ENCODE measurements around the gene SBNO2. TPM values are rescaled to one million over a fixed set of nuclear protein-coding genes. Genes with fewer than 3 reads are reported as not detected.

The SBNO2 gene
- total RNA-seq, 1 experiment from 2014 or later, result 46.3 TPM

GRCh38 chr19:1125601-1126467 is 48.2 kb downstream of the SBNO2 start:
- H4K8ac ChIP-seq (replicated peaks; ENCODE audit: insufficient read length, low read depth, low read length), result no peak overlapping the region
- H3K9ac ChIP-seq (ENCODE audit: extremely low read depth, insufficient read length, low read length), result no peak overlapping the region

More at GRCh38 chr19:1125601-1126467, 48.2 kb downstream of the SBNO2 start:
- H2BK12ac ChIP-seq (ENCODE audit: insufficient read length, low read depth, low read length), result no peak overlapping the region
- H3K27ac ChIP-seq (ENCODE audit: insufficient read length, low read depth, low read length), result no peak overlapping the region
- no peak overlapping the region for H2BK20ac ChIP-seq (ENCODE audit: low read depth, low read length, poor library complexity, severe bottlenecking)
- no peak for TF ChIP-seq CTCF (conservative IDR thresholded peaks at IDR 0.05)
- Mint-ChIP-seq H3K36me3 (ENCODE audit: insufficient read depth in 1 of 3, low read depth in 3 of 3) (peaks cover 10 to 32% (median 27%) of the 10 kb centered on the region in 3 experiments; a peak in 6 of 7 replicates), H3K4me1 (peaks cover 2 to 7% of the 10 kb centered on the region in 2 experiments; a peak in 3 of 4 replicates), H3K27me3 (ENCODE audit: low read depth) (no peaks in the 10 kb centered on the region), H3K4me3 (no peak overlapping the region; a peak in 1 of 5 replicates), H3K9me3 (no peaks in the 10 kb centered on the region; a peak in 1 of 5 replicates), H3K27ac (peak overlapping the region in 1 of 3 experiments; percentile 72; a peak in 2 of 7 replicates)
- H2AFZ ChIP-seq (ENCODE audit: low read length), result no peak overlapping the region
- no peaks in the 10 kb centered on the region; the same call in 1 of the 2 replicates for H3K79me2 ChIP-seq (ENCODE audit: insufficient read depth, low read length)
- no peak overlapping the region for H2AK5ac ChIP-seq (ENCODE audit: insufficient read length, low read length)
- H3K27me3 ChIP-seq (ENCODE audit: insufficient read depth, low read length), result no peaks in the 10 kb centered on the region
- H3K9me3 ChIP-seq (ENCODE audit: control insufficient read depth, low read depth, low read length), result no peaks in the 10 kb centered on the region
- no peak overlapping the region for H2BK5ac ChIP-seq (ENCODE audit: insufficient read length, low read length)
- H3K23me2 ChIP-seq (ENCODE audit: insufficient read length, low read depth, low read length, poor library complexity, severe bottlenecking), result no peaks in the 10 kb centered on the region
- no peak overlapping the region for H3K56ac ChIP-seq (ENCODE audit: insufficient read length, low read depth, low read length)
- H2BK15ac ChIP-seq (ENCODE audit: low read depth, low read length), result no peak overlapping the region
- no CpG with 5 or more reads among the region's 33 CpGs for WGBS (ENCODE audit: extremely low coverage, insufficient read length, low lambda C conversion rate)
- H3K79me1 ChIP-seq (ENCODE audit: insufficient read depth, low read depth, low read length, poor library complexity, severe bottlenecking), result no peaks in the 10 kb centered on the region
- no peak overlapping the region for H4K5ac ChIP-seq (ENCODE audit: insufficient read length, low read depth, low read length)
- no peak overlapping the region for H3K23ac ChIP-seq (ENCODE audit: insufficient read length, low read depth, low read length)
- H3K4me2 ChIP-seq (ENCODE audit: insufficient read depth, insufficient read length, low read length), result no peak overlapping the region
- no peak overlapping the region for H2BK120ac ChIP-seq (ENCODE audit: low read depth, low read length, poor library complexity, severe bottlenecking)
- H3K4me1 ChIP-seq (ENCODE audit: insufficient read depth, low read length), result no peaks in the 10 kb centered on the region
- DNase-seq, result no peak
- no peak overlapping the region for H4K91ac ChIP-seq (ENCODE audit: insufficient read length, low read depth, low read length)
- no peak overlapping the region for H3K14ac ChIP-seq (ENCODE audit: insufficient read depth, low read length)
- no peaks in the 10 kb centered on the region for H4K20me1 ChIP-seq (ENCODE audit: control insufficient read depth, insufficient read depth, insufficient read length)
- H3K18ac ChIP-seq (ENCODE audit: insufficient read length, low read depth, low read length), result no peak overlapping the region
- no peak overlapping the region for H3K4ac ChIP-seq (ENCODE audit: low read depth, low read length)
- no peak overlapping the region for H3T11ph ChIP-seq (ENCODE audit: low read length)
